Uterus (tissue), 2 donors: Measurements from ENCODE around the gene ATRN.

ENCODE experiments used
- CTCF ChIP-seq, 4 experiments: fragments of 200-600 bp in 2 of 4; fragments of 450-650 bp in 2 of 4; sonication (generic) in 2 of 4; IDR thresholded peaks; one replicate each; pipeline ENCODE4 v1.5.1; 2016 to 2019; ENCODE audit warnings: antibody characterized with exemption in 4 of 4, mild to moderate bottlenecking in 2 of 4, moderate library complexity in 1 of 4
- POLR2A ChIP-seq, 2 donors: fragments of 450-650 bp; IDR thresholded peaks; one replicate each; pipeline ENCODE4 v1.6.1; 2016; ENCODE audit warnings: antibody characterized with exemption in 2 of 2, mild to moderate bottlenecking in 1 of 2, moderate library complexity in 1 of 2

- TF ChIP-seq CTCF (IDR thresholded peaks at IDR 0.05) (no peak), POLR2A (IDR thresholded peaks at IDR 0.05) (no peak)
Measured at GRCh38 chr20:3696745-3697587, 226.1 kb downstream of the ATRN start.
